ACC112 (cell line): ENCODE results near the gene KDM6B.

Source experiments
- H2AFZ ChIP-seq: fragments of 200-600 bp; sonication (generic); one replicate; pipeline ENCODE4 v1.6.0; 2017; ENCODE audit warnings: antibody characterized with exemption, low read length; ENCODE audit not compliant: unreplicated experiment
- H3K27ac ChIP-seq: fragments of 200-600 bp; sonication (generic); 2 replicates; pipeline ENCODE4 v1.5.1; 2014; ENCODE audit warnings: low read depth, mild to moderate bottlenecking, antibody characterized with exemption, low read length, moderate library complexity
- H3K27me3 ChIP-seq: fragments of 200-600 bp; sonication (generic); 2 replicates; pipeline ENCODE4 v1.6.1; 2014; ENCODE audit warnings: mild to moderate bottlenecking, antibody characterized with exemption, low read length, moderate library complexity, mixed read lengths; ENCODE audit not compliant: insufficient read depth
- H3K36me3 ChIP-seq: fragments of 200-600 bp; sonication (generic); 2 replicates; pipeline ENCODE4 v1.6.1; 2016; ENCODE audit warnings: mild to moderate bottlenecking, antibody characterized with exemption, low read length, moderate library complexity, mixed read lengths; ENCODE audit not compliant: insufficient read depth
- H3K4me1 ChIP-seq: fragments of 200-600 bp; sonication (generic); one replicate; pipeline ENCODE4 v1.6.1; 2016; ENCODE audit warnings: low read length, mixed read lengths; ENCODE audit not compliant: insufficient read depth, unreplicated experiment, control insufficient read depth
- H3K4me3 ChIP-seq: fragments of 200-600 bp; sonication (generic); 2 replicates; pipeline ENCODE4 v1.5.1; 2014; ENCODE audit warnings: mild to moderate bottlenecking, low read depth, low read length
- H3K79me2 ChIP-seq: fragments of 200-600 bp; sonication (generic); one replicate; pipeline ENCODE4 v1.6.0; 2016; ENCODE audit warnings: low read length; ENCODE audit not compliant: control insufficient read depth, unreplicated experiment, insufficient read depth

Gene KDM6B

GRCh38 chr17:7846765-7847661, 13.0 kb downstream of the KDM6B start:
- peaks cover 8% of the 10 kb centered on the region for H3K36me3 ChIP-seq
- H3K79me2 ChIP-seq, result peaks cover 16% of the 10 kb centered on the region
- no peaks in the 10 kb centered on the region for H3K27me3 ChIP-seq
- H2AFZ ChIP-seq, result no peak overlapping the region
- peaks cover 6% of the 10 kb centered on the region for H3K4me1 ChIP-seq
- H3K4me3 ChIP-seq, result no peak overlapping the region
- H3K27ac ChIP-seq, result no peak overlapping the region

GRCh38 chr17:7848131-7848579, 14.1 kb downstream of the KDM6B start:
- Histone ChIP-seq H3K36me3 (peaks cover 16% of the 10 kb centered on the region), H2AFZ (no peak overlapping the region), H3K4me1 (peaks cover 6% of the 10 kb centered on the region), H3K27ac (no peak overlapping the region), H3K4me3 (no peak overlapping the region), H3K27me3 (no peaks in the 10 kb centered on the region), H3K79me2 (peaks cover 16% of the 10 kb centered on the region)

- no peak overlapping the region for H2AFZ ChIP-seq
- H3K4me1 ChIP-seq, result peaks cover 6% of the 10 kb centered on the region
- no peaks in the 10 kb centered on the region for H3K27me3 ChIP-seq
- peaks cover 16% of the 10 kb centered on the region for H3K79me2 ChIP-seq
- peaks cover 16% of the 10 kb centered on the region for H3K36me3 ChIP-seq
- no peak overlapping the region for H3K27ac ChIP-seq
- H3K4me3 ChIP-seq, result no peak overlapping the region
Observed at GRCh38 chr17:7848739-7849129, 14.7 kb downstream of the KDM6B start.

GRCh38 chr17:7849130-7849750, 15.2 kb downstream of the KDM6B start:
- H2AFZ ChIP-seq, result no peak overlapping the region
- H3K36me3 ChIP-seq, result peaks cover 16% of the 10 kb centered on the region
- no peak overlapping the region for H3K27ac ChIP-seq
- H3K27me3 ChIP-seq, result no peaks in the 10 kb centered on the region
- H3K79me2 ChIP-seq, result peaks cover 13% of the 10 kb centered on the region
- H3K4me3 ChIP-seq, result no peak overlapping the region
- peaks cover 6% of the 10 kb centered on the region for H3K4me1 ChIP-seq

GRCh38 chr17:7849751-7850504, 15.9 kb downstream of the KDM6B start:
- H3K36me3 ChIP-seq, result peaks cover 16% of the 10 kb centered on the region
- H3K4me3 ChIP-seq, result no peak overlapping the region
- peaks cover 6% of the 10 kb centered on the region for H3K4me1 ChIP-seq
- no peak overlapping the region for H2AFZ ChIP-seq
- no peaks in the 10 kb centered on the region for H3K27me3 ChIP-seq
- H3K79me2 ChIP-seq, result peaks cover 9% of the 10 kb centered on the region
- H3K27ac ChIP-seq, result no peak overlapping the region

GRCh38 chr17:7850701-7851437, 16.9 kb downstream of the KDM6B start:
- Histone ChIP-seq H3K4me1 (peaks cover 9% of the 10 kb centered on the region), H3K27ac (no peak overlapping the region), H3K36me3 (peaks cover 16% of the 10 kb centered on the region), H3K79me2 (no peaks in the 10 kb centered on the region), H3K27me3 (no peaks in the 10 kb centered on the region), H2AFZ (no peak overlapping the region), H3K4me3 (no peak overlapping the region)

GRCh38 chr17:7851438-7852261, 17.6 kb downstream of the KDM6B start:
- peaks cover 9% of the 10 kb centered on the region for H3K4me1 ChIP-seq

GRCh38 chr17:7852262-7852670, 18.2 kb downstream of the KDM6B start:
- no peaks in the 10 kb centered on the region for H3K27me3 ChIP-seq
- no peak overlapping the region for H3K27ac ChIP-seq
- peaks cover 9% of the 10 kb centered on the region for H3K4me1 ChIP-seq
- no peaks in the 10 kb centered on the region for H3K79me2 ChIP-seq
- no peak overlapping the region for H3K4me3 ChIP-seq
- H2AFZ ChIP-seq, result no peak overlapping the region
- peaks cover 16% of the 10 kb centered on the region for H3K36me3 ChIP-seq

More at GRCh38 chr17:7851438-7852261, 17.6 kb downstream of the KDM6B start:
- H2AFZ ChIP-seq, result no peak overlapping the region
- H3K27ac ChIP-seq, result no peak overlapping the region
- H3K36me3 ChIP-seq, result peaks cover 16% of the 10 kb centered on the region
- H3K27me3 ChIP-seq, result no peaks in the 10 kb centered on the region
- H3K4me3 ChIP-seq, result no peak overlapping the region
- H3K79me2 ChIP-seq, result no peaks in the 10 kb centered on the region

GRCh38 chr17:7852919-7853690, 19.1 kb downstream of the KDM6B start:
- H3K4me1 ChIP-seq, result peaks cover 9% of the 10 kb centered on the region
- no peaks in the 10 kb centered on the region for H3K27me3 ChIP-seq
- H3K4me3 ChIP-seq, result no peak overlapping the region
- no peak overlapping the region for H3K27ac ChIP-seq
- no peaks in the 10 kb centered on the region for H3K79me2 ChIP-seq
- no peak overlapping the region for H2AFZ ChIP-seq
- H3K36me3 ChIP-seq, result peaks cover 16% of the 10 kb centered on the region
